ENCODE data around the gene TEX9.
"Not testable (repeated sequence)": the region's sequence is repeated elsewhere in the genome, so short reads cannot be mapped to it uniquely, and the experiment has no call there.

TEX9 gene

DNA sequence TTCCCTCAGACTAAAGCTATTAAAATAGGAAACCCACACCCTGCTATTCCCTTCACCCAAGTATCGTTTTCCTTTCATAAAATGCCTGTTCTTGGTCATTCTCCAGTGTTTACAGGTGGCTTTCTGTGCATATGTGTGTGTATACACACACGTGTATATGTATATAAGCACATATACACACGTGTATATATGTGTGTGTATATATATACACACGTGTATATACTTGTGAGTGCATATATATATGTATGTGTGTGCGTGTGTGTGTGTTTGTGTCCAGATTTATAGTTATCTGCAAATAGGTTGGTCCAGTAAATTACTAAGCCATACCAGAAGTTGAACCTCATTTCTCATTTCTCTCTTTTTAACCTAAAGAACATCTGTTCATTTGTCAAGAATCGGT lies 15.7 kb upstream of the TEX9 start:
- TF ChIP-seq POLR2A (IDR thresholded peaks at IDR 0.05; ENCODE audit: low read length) (no peak), GATA1 (IDR thresholded peaks at IDR 0.05; ENCODE audit: low read depth, low read length) (no peak)
- no peak for DNase-seq

GRCh38 chr15:56351353-56351752 lies 13.9 kb upstream of the TEX9 start:
- TF ChIP-seq POLR2A (IDR thresholded peaks at IDR 0.05; ENCODE audit: low read length) (no peak), GATA1 (IDR thresholded peaks at IDR 0.05; ENCODE audit: low read depth, low read length) (no peak)
- DNase-seq, result no peak

- no peak for TF ChIP-seq GATA1 (IDR thresholded peaks at IDR 0.05; ENCODE audit: low read depth, low read length)
- no peak for TF ChIP-seq POLR2A (IDR thresholded peaks at IDR 0.05; ENCODE audit: low read length)
- no peak for DNase-seq
Observed at GRCh38 chr15:56351957-56352506, 13.2 kb upstream of the TEX9 start.

DNA sequence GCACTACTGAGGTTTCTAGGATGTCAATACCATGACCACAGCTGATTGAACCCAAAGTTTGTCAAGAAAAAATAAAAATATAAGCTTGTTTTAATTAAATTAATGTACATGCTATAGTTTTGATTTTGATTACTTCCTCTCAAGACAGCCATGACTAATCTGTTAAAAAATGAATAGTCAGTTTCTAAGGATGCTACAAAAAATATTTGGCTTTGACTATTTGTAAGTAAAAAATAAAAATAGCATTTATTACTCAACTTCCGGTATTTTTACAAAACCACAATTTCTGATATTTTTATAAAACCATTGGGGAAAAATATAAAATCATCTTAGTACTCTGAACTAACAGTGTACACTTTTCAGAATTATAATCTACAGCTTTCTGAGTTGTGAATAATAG lies 12.1 kb upstream of the TEX9 start:
- no peak for DNase-seq
- TF ChIP-seq POLR2A (IDR thresholded peaks at IDR 0.05; ENCODE audit: low read length) (no peak), GATA1 (IDR thresholded peaks at IDR 0.05; ENCODE audit: low read depth, low read length) (no peak)

GRCh38 chr15:56353740-56354139 lies 11.5 kb upstream of the TEX9 start:
- no peak for DNase-seq
- TF ChIP-seq GATA1 (IDR thresholded peaks at IDR 0.05; ENCODE audit: low read depth, low read length) (no peak), POLR2A (IDR thresholded peaks at IDR 0.05; ENCODE audit: low read length) (no peak)

GRCh38 chr15:56356616-56357015 lies 8.6 kb upstream of the TEX9 start:
- no peak for TF ChIP-seq POLR2A (IDR thresholded peaks at IDR 0.05; ENCODE audit: low read length)
- TF ChIP-seq GATA1 (IDR thresholded peaks at IDR 0.05; ENCODE audit: low read depth, low read length), result no peak
- no peak for DNase-seq

DNA sequence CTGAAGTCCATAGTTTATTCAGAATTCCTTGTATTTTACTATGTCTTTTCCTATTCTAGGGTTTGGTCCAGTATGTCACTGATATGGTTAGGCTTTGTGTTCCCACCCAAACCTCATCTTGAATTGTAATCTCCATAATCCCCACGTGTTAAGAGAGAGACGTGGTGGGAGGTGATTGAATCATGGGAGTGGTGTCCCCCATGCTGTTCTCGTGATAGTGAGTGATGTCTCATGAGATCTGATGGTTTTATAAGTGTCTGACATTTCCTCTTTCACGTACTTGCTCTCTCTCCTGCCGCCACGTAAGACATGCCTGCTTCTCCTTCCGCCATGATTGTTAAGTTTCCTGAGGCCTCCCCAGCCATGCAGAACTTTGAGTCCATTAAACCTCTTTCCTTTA lies 6.6 kb upstream of the TEX9 start:
- no peak for DNase-seq
- TF ChIP-seq GATA1 (IDR thresholded peaks at IDR 0.05; ENCODE audit: low read depth, low read length), result no peak
- TF ChIP-seq POLR2A (IDR thresholded peaks at IDR 0.05; ENCODE audit: low read length), result no peak

GRCh38 chr15:56361987-56362386 lies 3.2 kb upstream of the TEX9 start:
- no peak for DNase-seq
- no peak for TF ChIP-seq POLR2A (IDR thresholded peaks at IDR 0.05; ENCODE audit: low read length)
- TF ChIP-seq GATA1 (IDR thresholded peaks at IDR 0.05; ENCODE audit: low read depth, low read length), result no peak

DNA sequence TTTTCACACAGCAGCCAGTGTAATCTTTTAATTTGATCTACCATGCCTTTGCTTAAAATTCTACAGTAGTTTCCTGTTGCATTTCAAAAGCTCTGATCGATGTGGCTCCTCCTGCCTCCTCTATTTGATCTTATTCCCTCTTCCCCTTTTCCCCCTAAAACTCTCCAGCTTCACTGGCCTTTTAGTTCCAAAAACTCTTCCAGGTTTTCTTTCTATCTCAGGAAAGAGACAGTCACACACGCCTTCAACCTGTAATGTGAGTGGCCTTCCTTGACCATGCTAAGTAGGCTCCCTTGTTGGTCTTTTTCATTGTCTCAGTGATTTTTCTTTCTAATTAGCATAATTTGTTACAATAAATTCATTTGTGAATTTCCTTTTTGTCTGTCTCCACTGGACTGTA lies 985 bp downstream of the TEX9 start:
- DNase-seq, result no peak
- TF ChIP-seq GATA1 (IDR thresholded peaks at IDR 0.05; ENCODE audit: low read depth, low read length), result no peak
- TF ChIP-seq POLR2A (IDR thresholded peaks at IDR 0.05; ENCODE audit: low read length), result no peak

DNA sequence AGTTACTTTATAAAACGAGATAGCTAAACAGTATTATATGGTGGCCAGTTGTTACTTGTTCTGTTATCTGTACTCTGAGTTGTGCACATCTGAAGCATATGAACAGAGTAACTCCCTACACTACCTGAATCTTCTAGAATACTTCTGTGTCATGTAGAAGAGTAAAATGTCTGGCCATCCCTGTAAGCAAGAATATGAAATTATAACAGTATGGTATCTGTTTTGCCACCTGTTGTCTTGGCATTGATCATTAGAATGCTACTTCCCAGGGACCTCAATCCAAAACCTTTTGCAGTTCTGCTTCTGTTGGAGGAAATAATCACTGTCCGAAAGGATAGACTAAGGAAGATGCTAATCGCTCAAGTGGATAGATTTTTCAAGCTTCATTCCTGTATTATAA lies 1.9 kb downstream of the TEX9 start:
- no peak for DNase-seq
- TF ChIP-seq GATA1 (IDR thresholded peaks at IDR 0.05; ENCODE audit: low read depth, low read length) (no peak), POLR2A (IDR thresholded peaks at IDR 0.05; ENCODE audit: low read length) (no peak)

- no peak for TF ChIP-seq POLR2A (IDR thresholded peaks at IDR 0.05; ENCODE audit: low read length)
- TF ChIP-seq GATA1 (IDR thresholded peaks at IDR 0.05; ENCODE audit: low read depth, low read length), result no peak
- DNase-seq, result no peak
Observed at GRCh38 chr15:56369234-56369633, 4.0 kb downstream of the TEX9 start.

GRCh38 chr15:56371495-56372147 lies 6.4 kb downstream of the TEX9 start:
- DNase-seq, result no peak
- TF ChIP-seq POLR2A (IDR thresholded peaks at IDR 0.05; ENCODE audit: low read length), result no peak
- no peak for TF ChIP-seq GATA1 (IDR thresholded peaks at IDR 0.05; ENCODE audit: low read depth, low read length)

GRCh38 chr15:56374693-56375092 lies 9.5 kb downstream of the TEX9 start:
- DNase-seq, result not testable (repeated sequence)

GRCh38 chr15:56377822-56378221 lies 12.6 kb downstream of the TEX9 start:
- not testable (repeated sequence) for DNase-seq

DNA sequence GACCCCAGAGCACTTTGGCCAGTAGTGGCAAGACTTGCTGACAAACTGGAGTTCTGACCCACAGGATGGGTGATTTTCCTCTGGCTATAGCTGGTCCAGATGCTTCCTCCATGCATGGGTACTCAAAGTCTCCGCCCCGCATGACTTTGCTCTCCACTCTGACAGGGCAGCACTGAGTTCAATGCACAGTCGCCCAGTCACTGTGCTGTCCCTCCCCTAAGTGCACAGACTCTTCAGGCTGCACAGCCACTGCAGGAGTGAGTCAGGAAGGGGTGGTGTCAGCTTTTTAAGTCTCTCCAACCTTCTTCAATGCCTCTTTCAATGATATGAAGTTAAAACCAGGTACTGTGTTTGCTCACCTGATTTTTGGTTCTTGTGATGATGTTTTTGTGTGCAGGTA lies 17.8 kb downstream of the TEX9 start:
- TF ChIP-seq GATA1 (IDR thresholded peaks at IDR 0.05; ENCODE audit: low read depth, low read length) (no peak), POLR2A (IDR thresholded peaks at IDR 0.05; ENCODE audit: low read length) (no peak)
- DNase-seq, result peak; percentile 67 to 80

GRCh38 chr15:56385908-56386307 lies 20.7 kb downstream of the TEX9 start:
- no peak for DNase-seq
- TF ChIP-seq POLR2A (IDR thresholded peaks at IDR 0.05; ENCODE audit: low read length) (no peak), GATA1 (IDR thresholded peaks at IDR 0.05; ENCODE audit: low read depth, low read length) (no peak)

All from erythroblast (primary cell).